Heart right ventricle (tissue), 16 donors: ENCODE data around the gene TULP4. TPM values are rescaled to one million over a fixed set of nuclear protein-coding genes. Genes with fewer than 3 reads are reported as not detected.

Experiments
- ATAC-seq, 8 donors: fragments of 200-7000 bp; cut with Tn5 transposase; one replicate each; pipeline ENCODE4 v1.9.1; 2020; ENCODE audit warnings: mild to moderate bottlenecking in 8 of 8, moderate library complexity in 8 of 8, moderate number of reproducible peaks in 1 of 8
- DNase-seq, 2 donors: peaks; one replicate each; pipeline ENCODE4 v3.0.0-alpha.2; 2020
- H3K27ac ChIP-seq, 10 donors: fragments of 200-600 bp; sonication (generic) in 2 of 10; one replicate each; pipeline versions ENCODE4 v1.5.0 to v1.8.0; 2020 to 2022; ENCODE audit warnings: mild to moderate bottlenecking in 3 of 10
- H3K27me3 ChIP-seq, 7 donors: fragments of 200-600 bp; one replicate each; pipeline ENCODE4 v1.8.0; 2021 to 2022; ENCODE audit warnings: mild to moderate bottlenecking in 2 of 7
- H3K36me3 ChIP-seq, 9 donors: fragments of 200-600 bp; sonication (generic) in 1 of 9; one replicate each; pipeline versions ENCODE4 v1.5.0 to v1.8.0; 2020 to 2022; ENCODE audit warnings: mild to moderate bottlenecking in 2 of 9
- H3K4me1 ChIP-seq, 9 donors: fragments of 200-600 bp; sonication (generic) in 1 of 9; one replicate each; pipeline versions ENCODE4 v1.5.0 to v1.8.0; 2020 to 2022; ENCODE audit warnings: mild to moderate bottlenecking in 4 of 9
- H3K4me3 ChIP-seq, 10 donors: fragments of 200-600 bp; sonication (generic) in 2 of 10; one replicate each; pipeline versions ENCODE4 v1.5.0 to v1.8.0; 2020 to 2022; ENCODE audit warnings: mild to moderate bottlenecking in 7 of 10, moderate library complexity in 2 of 10
- H3K9me3 ChIP-seq, 11 donors: fragments of 200-600 bp in 10 of 11; sonication (generic) in 2 of 11; one replicate each; pipeline versions ENCODE4 v1.5.0 to v1.8.0; 2013 to 2022; ENCODE audit warnings: mild to moderate bottlenecking in 2 of 11, control low read depth in 1 of 11, moderate library complexity in 1 of 11
- WGBS, 2 donors: extraction: QIAGEN DNeasy Blood & Tissue Kit; methylation state at CpG; one replicate each; pipeline ENCODE4 v1.1.7; 2013; ENCODE audit warnings: inconsistent platforms in 1 of 2; 5-methylcytosine and 5-hydroxymethylcytosine counted together
- intact Hi-C, 10 donors: fragments of 100-400 bp; cut with DNase I; formaldehyde crosslinking; loops; one replicate each; pipeline versions ENCODE4 v1.11.1 to v1.14.2; 2022
- polyA plus RNA-seq, 2 donors: library from polyadenylated mRNA; stranded (reverse); fragments of 200-250 nt; gene quantifications; one replicate each; pipeline ENCODE4 v1.2.3, GENCODE V29; 2013
- total RNA-seq, 10 donors: library from RNA; stranded (reverse); fragmentation: NEBNext Ultra II Directional in 3 of 10; extraction: Animal tissue kit (Norgen Biotek cat#: 25700) in 3 of 10; gene quantifications; one replicate each; pipeline versions ENCODE4 v1.2.1 to v1.2.4, GENCODE V29; 2021 to 2023
- TF ChIP-seq, protein P1 (sequence below), 9 donors: fragments of 200-600 bp; sonication (generic) in 2 of 9; IDR thresholded peaks; one replicate each; pipeline versions ENCODE4 v1.5.0 to v1.8.0; 2021 to 2022; ENCODE audit warnings: antibody characterized with exemption in 9 of 9, mild to moderate bottlenecking in 5 of 9, moderate library complexity in 1 of 9
- donor health status: Arrhythmogenic right ventricular cardiomyopathy.
- donor health status: ischemic (EF 13 %, LVEDD 7.1; RV severe dilation, severe dysfunction).
- donor health status: healthy with polysubstance abuse.
- donor health status: DM: no; HTN: yes; CAD: no.
- donor health status: DM: no; HTN: no; CAD: no.
- donor health status: ischemic (EF 25% LVEDD 6.9; RV normal size, moderate dysfunction).
- donor health status: ischemic (EF 25% LVEDD 5.7; RV mildly dilated, moderate dysfunction).
- donor health status: healthy.
- donor health status: DM: yes; HTN: yes; CAD: no.
- donor health status: Ischemic cardiomyopathy.
- donor health status: ischemic (EF 35%, LVEDD 5.7; RV mildly dilated, moderate dysfunction).
- donor health status: nonischemic (EF 11% LVEDD 7.7; RV severe dilation, severe dysfunction).
- donor health status: DM: yes; HTN: yes; CAD: no.
- donor health status: PGD.
- donor health status: ischemic (EF 29% LVEDD 5.4; RV normal size, mild dysfunction).
- donor health status: nonischemic (EF 23%, LVEDD 6.1; RV moderate dilation, normal function).

TULP4 gene
- total and polyA plus RNA-seq, 12 donors = 2.1 to 127 (median 99.2) TPM

DNA sequence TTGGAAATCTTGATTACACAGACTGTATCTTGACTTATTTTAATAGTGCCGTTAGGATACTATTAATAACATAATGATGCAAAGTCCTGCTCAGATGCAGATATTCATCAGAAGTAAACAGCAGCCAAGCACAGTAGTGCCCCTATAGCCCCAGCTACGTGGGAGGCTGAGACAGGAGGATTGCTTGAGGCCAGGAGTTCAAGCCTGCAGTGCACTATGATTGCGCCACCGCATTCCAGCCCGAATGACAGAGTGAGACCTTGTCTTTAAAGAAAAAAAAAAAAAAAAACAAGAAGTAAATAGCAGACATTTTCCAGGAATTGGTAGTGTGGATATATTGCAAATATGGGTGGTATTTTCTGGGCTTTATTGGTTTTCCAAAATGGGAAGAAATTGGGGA lies 61.8 kb downstream of the TULP4 start:
- intact Hi-C loops = loop anchor here in 1 of 10 donors (10.0 kb wide), 1 partner anchor 101 kb away; no protein-coding TSS in a partner anchor
- ATAC-seq (no peak), DNase-seq (no peak)
- Histone ChIP-seq H3K36me3 (no peaks in the 10 kb centered on the region), H3K27ac (no peak overlapping the region), H3K27me3 (no peaks in the 10 kb centered on the region), H3K4me3 (no peak overlapping the region), H3K4me1 (peaks cover 0 to 38% (median 6%) of the 10 kb centered on the region in 9 donors), H3K9me3 (no peaks in the 10 kb centered on the region)
- WGBS, 2 donors = 83 to 85% methylated on average over 5 of the region's 5 CpGs
- TF ChIP-seq, protein P1, sequence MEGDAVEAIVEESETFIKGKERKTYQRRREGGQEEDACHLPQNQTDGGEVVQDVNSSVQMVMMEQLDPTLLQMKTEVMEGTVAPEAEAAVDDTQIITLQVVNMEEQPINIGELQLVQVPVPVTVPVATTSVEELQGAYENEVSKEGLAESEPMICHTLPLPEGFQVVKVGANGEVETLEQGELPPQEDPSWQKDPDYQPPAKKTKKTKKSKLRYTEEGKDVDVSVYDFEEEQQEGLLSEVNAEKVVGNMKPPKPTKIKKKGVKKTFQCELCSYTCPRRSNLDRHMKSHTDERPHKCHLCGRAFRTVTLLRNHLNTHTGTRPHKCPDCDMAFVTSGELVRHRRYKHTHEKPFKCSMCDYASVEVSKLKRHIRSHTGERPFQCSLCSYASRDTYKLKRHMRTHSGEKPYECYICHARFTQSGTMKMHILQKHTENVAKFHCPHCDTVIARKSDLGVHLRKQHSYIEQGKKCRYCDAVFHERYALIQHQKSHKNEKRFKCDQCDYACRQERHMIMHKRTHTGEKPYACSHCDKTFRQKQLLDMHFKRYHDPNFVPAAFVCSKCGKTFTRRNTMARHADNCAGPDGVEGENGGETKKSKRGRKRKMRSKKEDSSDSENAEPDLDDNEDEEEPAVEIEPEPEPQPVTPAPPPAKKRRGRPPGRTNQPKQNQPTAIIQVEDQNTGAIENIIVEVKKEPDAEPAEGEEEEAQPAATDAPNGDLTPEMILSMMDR (IDR thresholded peaks at IDR 0.05) = no peak

DNA sequence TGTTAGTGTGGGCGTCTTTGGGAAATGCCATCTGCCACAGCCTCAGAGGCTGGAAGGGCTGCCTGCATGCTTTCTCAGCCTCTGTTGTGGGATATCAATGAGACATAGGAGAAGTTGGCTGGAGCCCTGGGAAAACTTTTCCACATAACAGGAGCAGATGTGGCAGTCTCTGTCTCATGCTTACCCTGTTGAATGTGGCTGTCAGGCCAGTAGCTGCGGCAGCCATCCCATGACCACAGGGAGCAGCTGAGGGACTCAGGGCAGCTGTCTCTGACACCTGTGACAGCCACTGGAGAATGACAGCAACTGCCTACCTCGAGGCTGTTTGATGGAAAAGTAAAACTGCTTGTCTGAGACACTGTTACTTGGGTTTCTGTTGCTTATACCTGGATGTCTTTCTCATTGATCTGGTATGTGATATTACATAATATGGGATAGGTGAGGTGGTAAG lies 64.4 kb downstream of the TULP4 start:
- Histone ChIP-seq H3K27ac (no peak overlapping the region), H3K4me3 (no peak overlapping the region), H3K9me3 (no peaks in the 10 kb centered on the region), H3K36me3 (no peaks in the 10 kb centered on the region), H3K27me3 (no peaks in the 10 kb centered on the region), H3K4me1 (peaks cover 0 to 28% (median 6%) of the 10 kb centered on the region in 9 donors)
- 66 to 78% methylated on average over 3 of the region's 3 CpGs for WGBS, 2 donors
- no peak for DNase-seq
- peak in 1 of 8 donors; percentile 31 for ATAC-seq
- intact Hi-C loops = loop anchor here in 1 of 10 donors (10.0 kb wide), 1 partner anchor 98 kb away; no protein-coding TSS in a partner anchor
- TF ChIP-seq, protein P1 (IDR thresholded peaks at IDR 0.05) = no peak

DNA sequence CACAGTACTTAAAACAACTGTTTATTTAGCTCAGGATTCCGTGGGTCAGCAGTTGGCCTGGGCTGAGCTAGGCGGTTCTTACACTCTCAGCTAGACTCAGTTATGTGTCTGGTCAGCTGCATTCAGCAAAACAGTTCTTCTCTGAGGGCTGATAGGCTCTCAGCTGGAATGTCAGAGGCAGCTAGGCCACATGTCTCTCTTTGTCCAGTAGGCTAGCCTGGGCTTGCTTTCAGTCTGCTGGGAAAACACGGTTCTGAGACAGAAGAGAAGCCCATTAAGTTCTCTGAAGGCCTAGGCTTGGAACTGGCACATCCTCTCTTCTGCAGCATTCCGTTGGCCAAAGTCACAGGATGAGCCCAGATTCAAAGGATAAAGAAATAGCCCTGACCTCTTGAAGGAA lies 65.6 kb downstream of the TULP4 start:
- peak in 3 of 8 donors; percentile 42 to 59 (median 44) for ATAC-seq
- intact Hi-C loops = loop anchor here in 1 of 10 donors (10.0 kb wide), 1 partner anchor 97 kb away; no protein-coding TSS in a partner anchor
- TF ChIP-seq, protein P1 (IDR thresholded peaks at IDR 0.05) = no peak
- Histone ChIP-seq H3K27ac (no peak overlapping the region), H3K36me3 (no peaks in the 10 kb centered on the region), H3K4me1 (peaks cover 0 to 19% (median 0%) of the 10 kb centered on the region in 9 donors), H3K4me3 (no peak overlapping the region), H3K9me3 (no peaks in the 10 kb centered on the region), H3K27me3 (no peaks in the 10 kb centered on the region)
- no peak for DNase-seq
- WGBS, 2 donors = 65 to 67% methylated on average over 4 of the region's 4 CpGs

- no peak for DNase-seq
- 90 to 91% methylated on average over 7 of the region's 7 CpGs for WGBS, 2 donors
Measured at GRCh38 chr6:158379336-158379735, 67.1 kb downstream of the TULP4 start.

More at GRCh38 chr6:158379336-158379735, 67.1 kb downstream of the TULP4 start:
- no peaks in the 10 kb centered on the region for H3K36me3 ChIP-seq
- TF ChIP-seq, protein P1 (IDR thresholded peaks at IDR 0.05) = no peak
- H3K27me3 ChIP-seq = no peaks in the 10 kb centered on the region
- no peak overlapping the region for H3K4me3 ChIP-seq
- peaks cover 0 to 19% (median 0%) of the 10 kb centered on the region in 9 donors for H3K4me1 ChIP-seq
- H3K27ac ChIP-seq = no peak overlapping the region
- intact Hi-C loops = loop anchor here in 1 of 10 donors (10.0 kb wide), 1 partner anchor 95 kb away; no protein-coding TSS in a partner anchor
- H3K9me3 ChIP-seq = no peaks in the 10 kb centered on the region
- no peak for ATAC-seq
